NCI-H2227 treated with DMSO at 0.1 percent for 48 hours (cell line): ENCODE data around the gene LSMEM2.
"Not testable (repeated sequence)": the region's sequence is repeated elsewhere in the genome, so short reads cannot be mapped to it uniquely, and the experiment has no call there.

ENCODE experiments used
- DNase-seq: peaks from one replicate; lab custom pipeline; 2025; lab: John Stamatoyannopoulos, UW

Gene LSMEM2

GRCh38 chr3:50298836-50299637 is 20.1 kb downstream of the LSMEM2 start, which contains the start of the genes HYAL3 and NAA80:
Gene HYAL3 (minus strand): TSS chr3:50299405. CDS start chr3:50295602, 3,803 bp downstream.
Gene NAA80 (minus strand): TSS chr3:50299405. CDS start chr3:50297463, 1,942 bp downstream.
- DNase-seq: peak; percentile 95

- DNase-seq: no peak
Measured at GRCh38 chr3:50299638-50299928, 20.7 kb downstream of the LSMEM2 start.

- DNase-seq: no peak
Measured at GRCh38 chr3:50299929-50300680, 21.2 kb downstream of the LSMEM2 start.

- DNase-seq: no peak
Measured at GRCh38 chr3:50300681-50301254, 21.9 kb downstream of the LSMEM2 start.

- DNase-seq: no peak
Measured at GRCh38 chr3:50302095-50303012, 23.5 kb downstream of the LSMEM2 start.

GRCh38 chr3:50303013-50303815 is 24.3 kb downstream of the LSMEM2 start, which contains the start of gene HYAL1:
Gene HYAL1 (minus strand): TSS chr3:50303574. CDS start chr3:50302956, 618 bp downstream.
- DNase-seq: no peak

GRCh38 chr3:50304601-50305000 is 25.7 kb downstream of the LSMEM2 start:
- no peak for DNase-seq

- not testable (repeated sequence) for DNase-seq
Measured at GRCh38 chr3:50312041-50312440, 33.2 kb downstream of the LSMEM2 start.

- no peak for DNase-seq
Measured at GRCh38 chr3:50314342-50314741, 35.5 kb downstream of the LSMEM2 start.

GRCh38 chr3:50314816-50315215 is 35.9 kb downstream of the LSMEM2 start:
- no peak for DNase-seq

GRCh38 chr3:50316657-50317242 is 37.9 kb downstream of the LSMEM2 start:
- DNase-seq: no peak

- no peak for DNase-seq
Measured at GRCh38 chr3:50317300-50317699, 38.4 kb downstream of the LSMEM2 start.

GRCh38 chr3:50318163-50318562 is 39.3 kb downstream of the LSMEM2 start:
- DNase-seq: no peak

- no peak for DNase-seq
Measured at GRCh38 chr3:50318615-50319014, 39.7 kb downstream of the LSMEM2 start.

- no peak for DNase-seq
Measured at GRCh38 chr3:50319181-50319893, 40.5 kb downstream of the LSMEM2 start.

- no peak for DNase-seq
Measured at GRCh38 chr3:50319894-50320625, 41.2 kb downstream of the LSMEM2 start.

GRCh38 chr3:50320853-50321335 is 42.0 kb downstream of the LSMEM2 start:
- peak; percentile 71 for DNase-seq

GRCh38 chr3:50321336-50322114 is 42.6 kb downstream of the LSMEM2 start:
- peak; percentile 94 for DNase-seq
